Right atrium auricular region (tissue), 2 donors: ENCODE measurements around the gene CPNE5. TPM values are rescaled to one million over a fixed set of nuclear protein-coding genes. Genes with fewer than 3 reads are reported as not detected.
A peak's percentile ranks its signal among the peaks of the same experiment; 100 is the strongest.

Experiments
- DNase-seq: peaks from one replicate; pipeline ENCODE4 v3.0.0-alpha.2; 2019; ENCODE audit warnings: low spot score
- H3K27ac ChIP-seq, 2 donors: fragments of 200-600 bp; sonication (generic); 1 replicate in 1 of 2; 2 replicates in 1 of 2; pipeline ENCODE4 v1.5.1; 2016 to 2019
- H3K27me3 ChIP-seq, 2 donors: fragments of 200-600 bp; sonication (generic); one replicate each; pipeline versions ENCODE4 v1.5.1 to v1.6.0; 2017 to 2019
- H3K36me3 ChIP-seq: fragments of 200-600 bp; sonication (generic); one replicate; pipeline ENCODE4 v1.5.1; 2016
- H3K4me1 ChIP-seq, 2 donors: fragments of 200-600 bp; sonication (generic); one replicate each; pipeline versions ENCODE4 v1.5.1 to v1.6.0; 2017 to 2019
- H3K4me3 ChIP-seq, 2 donors: fragments of 200-600 bp; sonication (generic); 1 replicate in 1 of 2; 2 replicates in 1 of 2; pipeline ENCODE4 v1.5.1; 2017 to 2019; ENCODE audit warnings: mild to moderate bottlenecking in 1 of 2, moderate library complexity in 1 of 2
- H3K9me3 ChIP-seq, 2 donors: fragments of 200-600 bp; sonication (generic); one replicate each; pipeline ENCODE4 v1.5.1; 2019
- total RNA-seq, 2 donors: library from RNA; depleted of rRNA; stranded (reverse); fragments of >200 nt; gene quantifications; one replicate each; pipeline ENCODE4 v1.1.0, GENCODE V29; 2016
- TF ChIP-seq, protein P1 (sequence below), 2 donors: fragments of 200-600 bp; sonication (generic); IDR thresholded peaks; one replicate each; pipeline ENCODE4 v1.5.1; 2019; ENCODE audit warnings: antibody characterized with exemption in 2 of 2

CPNE5 gene
- total RNA-seq, 2 donors from 2014 or later: 36.7 to 47.4 TPM

DNA sequence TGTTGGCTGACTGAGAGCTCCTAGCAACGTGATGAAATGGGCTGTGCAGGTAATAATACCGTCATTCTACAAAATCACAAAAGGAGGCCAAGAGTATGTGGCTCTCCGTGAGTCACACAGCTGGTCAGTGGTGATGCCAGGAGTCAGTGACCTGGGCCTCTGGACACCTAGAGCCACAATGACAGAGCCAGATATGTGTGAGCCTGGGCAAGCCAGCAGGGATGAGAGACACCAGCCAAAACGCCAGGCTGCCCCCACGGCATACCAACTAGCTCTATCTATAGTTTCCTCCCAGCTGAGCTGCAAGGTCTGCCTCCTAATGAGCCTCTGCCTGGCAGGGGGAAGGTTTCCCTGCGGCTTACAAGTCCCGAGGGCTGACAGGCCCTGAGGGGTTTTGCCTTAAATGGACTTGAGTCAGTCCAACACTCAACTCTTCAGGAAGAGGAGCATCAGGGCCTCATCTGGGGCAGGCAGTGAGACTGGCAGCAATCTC, 70.0 kb downstream of the CPNE5 start:
- Histone ChIP-seq H3K27me3 (no peaks in the 10 kb centered on the region), H3K9me3 (no peaks in the 10 kb centered on the region), H3K4me1 (peaks cover 0 to 66% of the 10 kb centered on the region in 2 donors), H3K4me3 (no peak overlapping the region), H3K36me3 (peaks cover 11% of the 10 kb centered on the region), H3K27ac (peak overlapping the region; percentile 78 to 88)
- TF ChIP-seq, protein P1, sequence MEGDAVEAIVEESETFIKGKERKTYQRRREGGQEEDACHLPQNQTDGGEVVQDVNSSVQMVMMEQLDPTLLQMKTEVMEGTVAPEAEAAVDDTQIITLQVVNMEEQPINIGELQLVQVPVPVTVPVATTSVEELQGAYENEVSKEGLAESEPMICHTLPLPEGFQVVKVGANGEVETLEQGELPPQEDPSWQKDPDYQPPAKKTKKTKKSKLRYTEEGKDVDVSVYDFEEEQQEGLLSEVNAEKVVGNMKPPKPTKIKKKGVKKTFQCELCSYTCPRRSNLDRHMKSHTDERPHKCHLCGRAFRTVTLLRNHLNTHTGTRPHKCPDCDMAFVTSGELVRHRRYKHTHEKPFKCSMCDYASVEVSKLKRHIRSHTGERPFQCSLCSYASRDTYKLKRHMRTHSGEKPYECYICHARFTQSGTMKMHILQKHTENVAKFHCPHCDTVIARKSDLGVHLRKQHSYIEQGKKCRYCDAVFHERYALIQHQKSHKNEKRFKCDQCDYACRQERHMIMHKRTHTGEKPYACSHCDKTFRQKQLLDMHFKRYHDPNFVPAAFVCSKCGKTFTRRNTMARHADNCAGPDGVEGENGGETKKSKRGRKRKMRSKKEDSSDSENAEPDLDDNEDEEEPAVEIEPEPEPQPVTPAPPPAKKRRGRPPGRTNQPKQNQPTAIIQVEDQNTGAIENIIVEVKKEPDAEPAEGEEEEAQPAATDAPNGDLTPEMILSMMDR (IDR thresholded peaks at IDR 0.05): no peak
- DNase-seq: no peak

DNA sequence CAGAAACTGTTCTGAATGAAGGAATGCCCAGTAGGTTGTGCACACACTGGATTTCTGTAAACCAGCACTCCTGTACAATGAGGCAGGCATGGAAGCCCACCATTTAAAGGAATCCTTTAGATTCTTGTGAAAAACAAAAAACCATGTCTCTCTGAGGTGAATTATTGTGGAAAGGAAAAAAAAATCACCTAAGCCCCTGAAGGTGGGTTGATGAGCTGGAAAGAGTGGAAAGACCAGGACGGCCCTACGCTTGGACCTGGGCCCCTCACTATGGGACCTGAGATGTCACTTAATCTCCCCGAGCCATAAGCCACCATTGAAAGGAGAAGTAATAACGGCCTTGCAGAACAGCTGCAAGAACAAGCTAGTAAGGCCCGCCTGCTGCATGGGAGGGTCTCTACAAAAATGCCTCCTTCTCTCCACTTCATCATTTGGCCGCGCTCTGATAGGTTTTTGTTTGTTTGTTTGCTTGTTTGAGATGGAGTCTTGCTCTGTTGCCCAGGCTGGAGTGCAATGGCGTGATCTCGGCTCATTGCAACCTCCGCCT, 72.8 kb downstream of the CPNE5 start:
- Histone ChIP-seq H3K9me3 (no peaks in the 10 kb centered on the region), H3K27me3 (no peaks in the 10 kb centered on the region), H3K27ac (no peak overlapping the region), H3K4me3 (no peak overlapping the region), H3K4me1 (peaks cover 0 to 53% of the 10 kb centered on the region in 2 donors), H3K36me3 (no peaks in the 10 kb centered on the region)
- TF ChIP-seq, protein P1 (IDR thresholded peaks at IDR 0.05): peak in 1 of 2 donors; percentile 8
- DNase-seq: no peak

DNA sequence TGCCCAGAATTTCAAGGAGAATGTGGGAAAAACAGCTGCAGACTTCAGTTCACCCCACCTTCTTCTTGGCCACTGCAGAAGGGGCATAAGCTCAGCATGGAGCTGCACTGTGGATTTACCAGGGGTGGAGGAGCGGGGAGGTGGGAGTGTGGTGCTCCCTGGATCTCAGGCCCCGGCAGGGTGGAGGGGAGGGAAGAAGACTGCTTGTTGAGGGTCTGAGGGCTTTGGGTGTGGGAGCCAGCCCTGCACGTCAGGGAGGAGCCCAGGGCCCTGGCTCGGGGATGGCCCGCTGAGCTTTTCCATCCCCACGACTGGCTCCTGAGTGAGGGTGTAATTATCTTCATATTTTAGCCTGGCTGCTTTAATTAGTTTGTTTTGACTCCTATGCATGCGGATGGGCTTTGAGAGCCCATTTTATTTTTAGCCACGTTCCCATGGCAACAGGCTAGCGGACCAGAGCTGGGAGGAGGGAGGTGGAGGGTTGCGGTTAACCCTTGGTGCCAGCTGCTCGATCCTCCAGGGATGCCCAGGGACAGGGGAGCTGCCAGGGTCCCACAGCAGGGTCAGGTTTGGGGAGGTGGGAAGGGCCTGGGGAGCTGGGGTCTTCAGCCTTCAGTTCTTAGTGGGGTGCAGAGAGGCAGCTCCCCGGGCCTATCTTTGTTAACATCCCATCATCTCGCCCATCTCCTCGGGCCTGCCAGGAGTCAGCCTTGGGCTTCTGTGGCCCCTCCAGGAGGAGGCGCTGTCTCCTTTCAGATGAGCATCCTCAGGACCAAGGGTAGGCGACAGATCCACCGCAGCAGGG, 73.4 kb downstream of the CPNE5 start:
- H3K36me3 ChIP-seq: no peaks in the 10 kb centered on the region
- no peak overlapping the region for H3K4me3 ChIP-seq
- peaks cover 0 to 46% of the 10 kb centered on the region in 2 donors for H3K4me1 ChIP-seq
- TF ChIP-seq, protein P1 (IDR thresholded peaks at IDR 0.05): peak; percentile 66 to 87
- no peak overlapping the region for H3K27ac ChIP-seq
- H3K9me3 ChIP-seq: no peaks in the 10 kb centered on the region
- peak; percentile 79 for DNase-seq
- no peaks in the 10 kb centered on the region for H3K27me3 ChIP-seq

DNA sequence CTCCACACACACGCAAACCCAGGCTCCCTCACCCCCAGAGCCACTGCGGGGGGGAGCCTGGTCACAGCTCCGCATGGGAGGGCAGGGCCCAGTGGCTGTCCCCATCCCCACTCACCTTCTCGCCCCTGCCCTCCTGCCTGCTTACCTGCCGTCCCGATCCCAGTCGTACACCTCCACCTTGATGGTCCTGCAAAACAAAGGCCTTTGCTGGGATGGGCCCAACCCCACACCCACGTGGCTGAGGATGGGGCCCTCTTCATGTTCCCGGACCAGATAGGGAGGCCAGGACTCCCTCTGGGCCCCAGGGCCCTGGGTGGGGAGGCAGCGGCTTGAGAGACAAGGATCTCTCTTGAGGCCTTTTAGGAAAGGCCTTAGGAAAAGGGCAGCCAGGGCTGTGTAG, 74.1 kb downstream of the CPNE5 start:
- DNase-seq: no peak
- no peak overlapping the region for H3K27ac ChIP-seq
- H3K27me3 ChIP-seq: no peaks in the 10 kb centered on the region

DNA sequence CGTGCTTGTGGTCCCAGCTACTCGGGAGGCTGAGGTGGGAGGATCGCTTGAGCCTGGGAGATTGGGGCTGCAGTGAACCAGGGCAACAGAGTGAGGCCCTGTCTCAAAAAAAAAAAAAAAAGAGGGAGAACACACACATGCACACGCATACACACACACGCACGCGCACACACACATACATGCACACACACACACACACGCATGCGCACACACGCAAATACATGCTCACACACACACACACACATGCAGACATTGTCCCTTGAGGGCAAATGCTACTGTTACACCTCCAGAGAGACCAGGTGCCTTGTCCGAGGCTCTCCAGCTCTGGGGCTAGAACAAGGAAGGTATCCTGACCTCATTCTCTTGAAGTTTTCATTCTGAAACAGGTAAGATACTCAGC, 77.1 kb downstream of the CPNE5 start:
- DNase-seq: no peak
- Histone ChIP-seq H3K4me3 (no peak overlapping the region), H3K4me1 (peaks cover 0 to 26% of the 10 kb centered on the region in 2 donors), H3K27me3 (no peaks in the 10 kb centered on the region), H3K27ac (no peak overlapping the region), H3K36me3 (no peaks in the 10 kb centered on the region), H3K9me3 (no peaks in the 10 kb centered on the region)
- TF ChIP-seq, protein P1 (IDR thresholded peaks at IDR 0.05): no peak

More for the DNA sequence above, 74.1 kb downstream of the CPNE5 start:
- no peaks in the 10 kb centered on the region for H3K9me3 ChIP-seq
- H3K4me1 ChIP-seq: peaks cover 0 to 42% of the 10 kb centered on the region in 2 donors
- no peaks in the 10 kb centered on the region for H3K36me3 ChIP-seq
- TF ChIP-seq, protein P1 (IDR thresholded peaks at IDR 0.05): no peak
- no peak overlapping the region for H3K4me3 ChIP-seq
